WTC11 (cell line): ENCODE data around the gene RFX8. TPM values are rescaled to one million over a fixed set of nuclear protein-coding genes. Genes with fewer than 3 reads are reported as not detected.

ENCODE experiments used
- ATAC-seq: fragments of 200-7000 bp; cut with Tn5 transposase; 2 replicates; pipeline ENCODE4 v1.10.0; 2021; ENCODE audit warnings: mild to moderate bottlenecking, moderate library complexity
- CTCF ChIA-PET: fragments of 300-600 bp; sonication (Branson Sonifier 250); formaldehyde crosslinking; loops from one replicate; lab custom pipeline; 2021; ENCODE audit warnings: antibody characterized with exemption; lab: Charles Lee
- POLR2A ChIA-PET: fragments of 350-600 bp; sonication (Branson Sonifier 250); formaldehyde crosslinking; loops from one replicate; lab custom pipeline; 2021; ENCODE audit warnings: antibody characterized with exemption; lab: Charles Lee
- DNase-seq: peaks from one replicate; pipeline ENCODE4 v3.0.0; 2021; ENCODE audit warnings: low spot score
- H3K27ac Mint-ChIP-seq: 2 replicates; pipeline ENCODE4 v1.8.0; 2021; ENCODE audit warnings: mixed read lengths
- H3K27me3 Mint-ChIP-seq: 2 replicates; pipeline ENCODE4 v1.8.0; 2021; ENCODE audit warnings: low read depth, mild to moderate bottlenecking, moderate library complexity, mixed read lengths
- H3K36me3 Mint-ChIP-seq: 2 replicates; pipeline ENCODE4 v1.8.0; 2021; ENCODE audit warnings: mixed read lengths
- H3K4me1 Mint-ChIP-seq: 2 replicates; pipeline ENCODE4 v1.8.0; 2022; ENCODE audit warnings: mixed read lengths
- H3K4me3 Mint-ChIP-seq: 2 replicates; pipeline ENCODE4 v1.8.0; 2021; ENCODE audit warnings: mild to moderate bottlenecking, moderate library complexity, mixed read lengths
- H3K9me3 Mint-ChIP-seq: 2 replicates; pipeline ENCODE4 v1.8.0; 2021; ENCODE audit warnings: mixed read lengths
- CBFB ChIP-seq: sonication (generic); formaldehyde crosslinking; IDR thresholded peaks from 2 replicates; pipeline ENCODE4 v1.8.1; 2022; ENCODE audit warnings: mild to moderate bottlenecking, low read depth, missing genetic modification reagents
- ESRRA ChIP-seq: sonication (generic); formaldehyde crosslinking; IDR thresholded peaks from 2 replicates; pipeline ENCODE4 v1.8.1; 2022; ENCODE audit warnings: mild to moderate bottlenecking, missing genetic modification reagents, borderline replicate concordance
- FOXJ3 ChIP-seq: sonication (generic); formaldehyde crosslinking; IDR thresholded peaks from 2 replicates; pipeline ENCODE4 v1.9.0; 2021; ENCODE audit warnings: missing genetic modification reagents, mild to moderate bottlenecking, borderline replicate concordance
- FOXK1 ChIP-seq: sonication (generic); formaldehyde crosslinking; IDR thresholded peaks from 2 replicates; pipeline ENCODE4 v1.8.0; 2022; ENCODE audit warnings: mild to moderate bottlenecking, moderate library complexity, missing genetic modification reagents
- FOXP1 ChIP-seq: sonication (generic); formaldehyde crosslinking; IDR thresholded peaks from 2 replicates; pipeline ENCODE4 v1.8.0; 2022; ENCODE audit warnings: missing genetic modification reagents, mild to moderate bottlenecking, moderate library complexity, borderline replicate concordance
- MYBL2 ChIP-seq: sonication (generic); formaldehyde crosslinking; IDR thresholded peaks from 2 replicates; pipeline ENCODE4 v1.8.1; 2023; ENCODE audit warnings: mild to moderate bottlenecking, moderate library complexity, missing genetic modification reagents
- NFE2L1 ChIP-seq: sonication (generic); formaldehyde crosslinking; IDR thresholded peaks from 2 replicates; pipeline ENCODE4 v1.8.1; 2023; ENCODE audit warnings: missing genetic modification reagents
- NR3C1 ChIP-seq: sonication (generic); formaldehyde crosslinking; conservative IDR thresholded peaks from 2 replicates; pipeline ENCODE4 v1.8.1; 2023; ENCODE audit warnings: low read depth, mild to moderate bottlenecking, missing genetic modification reagents
- ZNF121 ChIP-seq: sonication (generic); formaldehyde crosslinking; IDR thresholded peaks from 2 replicates; pipeline ENCODE4 v1.8.0; 2023; ENCODE audit warnings: missing genetic modification reagents
- ZNF263 ChIP-seq: sonication (generic); formaldehyde crosslinking; IDR thresholded peaks from 2 replicates; pipeline ENCODE4 v1.8.1; 2022; ENCODE audit warnings: low read depth, mild to moderate bottlenecking, moderate library complexity, missing genetic modification reagents
- ZNF425 ChIP-seq: fragments of 250-450 bp; sonication (Bioruptor Pico); conservative IDR thresholded peaks from 2 replicates; pipeline ENCODE4 v1.9.0; 2021; ENCODE audit warnings: mild to moderate bottlenecking
- ZNF512 ChIP-seq: sonication (generic); formaldehyde crosslinking; IDR thresholded peaks from 2 replicates; pipeline ENCODE4 v1.8.1; 2022; ENCODE audit warnings: missing genetic modification reagents, borderline replicate concordance
- total RNA-seq: library from RNA; stranded (reverse); gene quantifications from 3 replicates; pipeline ENCODE4 v1.2.3, GENCODE V29; 2021
- TF ChIP-seq, protein P1 (sequence below): sonication (generic); formaldehyde crosslinking; IDR thresholded peaks from 2 replicates; pipeline ENCODE4 v1.8.1; 2023; ENCODE audit warnings: mild to moderate bottlenecking, missing genetic modification reagents, borderline replicate concordance
- TF ChIP-seq, protein P2 (sequence below): sonication (generic); formaldehyde crosslinking; IDR thresholded peaks from 2 replicates; pipeline ENCODE4 v1.8.0; 2022; ENCODE audit warnings: mild to moderate bottlenecking, missing genetic modification reagents
- TF ChIP-seq, protein P3 (sequence below): sonication (generic); formaldehyde crosslinking; IDR thresholded peaks from 2 replicates; pipeline ENCODE4 v1.8.1; 2023; ENCODE audit warnings: mild to moderate bottlenecking, missing genetic modification reagents, moderate library complexity

Gene RFX8
- total RNA-seq, 1 experiment from 2014 or later, result 0.28 TPM

DNA sequence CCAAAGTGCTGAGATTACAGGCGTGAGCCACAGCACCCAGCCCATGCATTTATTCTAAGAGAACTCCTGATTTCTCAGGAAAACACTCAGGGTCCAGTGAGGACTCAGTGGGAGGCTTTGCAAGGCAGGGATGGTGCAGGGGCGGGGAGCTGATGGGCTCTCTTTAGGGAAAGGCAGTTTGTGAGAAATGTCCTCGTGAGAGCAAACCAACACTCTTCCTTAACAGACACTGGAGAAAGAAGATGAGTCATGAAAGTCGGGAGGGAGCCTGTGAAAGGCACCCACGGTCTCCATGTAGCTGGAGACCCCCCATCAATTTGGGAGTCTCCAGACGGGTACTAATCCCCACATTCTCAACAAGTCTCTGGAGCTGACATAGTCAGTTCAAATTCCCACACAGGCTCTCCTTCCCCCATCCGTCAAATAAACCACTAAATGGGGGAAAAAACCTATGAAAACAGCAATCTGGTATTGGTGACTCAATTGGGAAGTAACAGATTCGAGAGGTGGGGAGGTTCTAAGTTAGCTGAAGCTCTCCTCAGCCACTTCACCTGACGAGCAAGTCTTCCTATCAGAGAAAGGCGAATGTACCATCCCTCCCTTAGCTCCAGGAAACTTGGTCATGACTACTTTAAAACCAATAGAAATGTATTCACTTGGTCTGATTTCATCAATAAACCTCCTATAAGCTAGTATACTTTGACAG, 76.6 kb downstream of the RFX8 start (continued):
- TF ChIP-seq, protein P1, sequence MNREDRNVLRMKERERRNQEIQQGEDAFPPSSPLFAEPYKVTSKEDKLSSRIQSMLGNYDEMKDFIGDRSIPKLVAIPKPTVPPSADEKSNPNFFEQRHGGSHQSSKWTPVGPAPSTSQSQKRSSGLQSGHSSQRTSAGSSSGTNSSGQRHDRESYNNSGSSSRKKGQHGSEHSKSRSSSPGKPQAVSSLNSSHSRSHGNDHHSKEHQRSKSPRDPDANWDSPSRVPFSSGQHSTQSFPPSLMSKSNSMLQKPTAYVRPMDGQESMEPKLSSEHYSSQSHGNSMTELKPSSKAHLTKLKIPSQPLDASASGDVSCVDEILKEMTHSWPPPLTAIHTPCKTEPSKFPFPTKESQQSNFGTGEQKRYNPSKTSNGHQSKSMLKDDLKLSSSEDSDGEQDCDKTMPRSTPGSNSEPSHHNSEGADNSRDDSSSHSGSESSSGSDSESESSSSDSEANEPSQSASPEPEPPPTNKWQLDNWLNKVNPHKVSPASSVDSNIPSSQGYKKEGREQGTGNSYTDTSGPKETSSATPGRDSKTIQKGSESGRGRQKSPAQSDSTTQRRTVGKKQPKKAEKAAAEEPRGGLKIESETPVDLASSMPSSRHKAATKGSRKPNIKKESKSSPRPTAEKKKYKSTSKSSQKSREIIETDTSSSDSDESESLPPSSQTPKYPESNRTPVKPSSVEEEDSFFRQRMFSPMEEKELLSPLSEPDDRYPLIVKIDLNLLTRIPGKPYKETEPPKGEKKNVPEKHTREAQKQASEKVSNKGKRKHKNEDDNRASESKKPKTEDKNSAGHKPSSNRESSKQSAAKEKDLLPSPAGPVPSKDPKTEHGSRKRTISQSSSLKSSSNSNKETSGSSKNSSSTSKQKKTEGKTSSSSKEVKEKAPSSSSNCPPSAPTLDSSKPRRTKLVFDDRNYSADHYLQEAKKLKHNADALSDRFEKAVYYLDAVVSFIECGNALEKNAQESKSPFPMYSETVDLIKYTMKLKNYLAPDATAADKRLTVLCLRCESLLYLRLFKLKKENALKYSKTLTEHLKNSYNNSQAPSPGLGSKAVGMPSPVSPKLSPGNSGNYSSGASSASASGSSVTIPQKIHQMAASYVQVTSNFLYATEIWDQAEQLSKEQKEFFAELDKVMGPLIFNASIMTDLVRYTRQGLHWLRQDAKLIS (CRISPR knock-in tag), result no peak
- TF ChIP-seq, protein P2, sequence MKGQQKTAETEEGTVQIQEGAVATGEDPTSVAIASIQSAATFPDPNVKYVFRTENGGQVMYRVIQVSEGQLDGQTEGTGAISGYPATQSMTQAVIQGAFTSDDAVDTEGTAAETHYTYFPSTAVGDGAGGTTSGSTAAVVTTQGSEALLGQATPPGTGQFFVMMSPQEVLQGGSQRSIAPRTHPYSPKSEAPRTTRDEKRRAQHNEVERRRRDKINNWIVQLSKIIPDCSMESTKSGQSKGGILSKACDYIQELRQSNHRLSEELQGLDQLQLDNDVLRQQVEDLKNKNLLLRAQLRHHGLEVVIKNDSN (CRISPR knock-in tag), result no peak
- no peak for TF ChIP-seq CBFB (CRISPR knock-in tag)
- TF ChIP-seq FOXK1, result no peak
- TF ChIP-seq ESRRA (CRISPR knock-in tag), result no peak
- no peak for TF ChIP-seq FOXP1 (CRISPR knock-in tag)
- TF ChIP-seq FOXJ3 (CRISPR knock-in tag), result no peak
- TF ChIP-seq, protein P3, sequence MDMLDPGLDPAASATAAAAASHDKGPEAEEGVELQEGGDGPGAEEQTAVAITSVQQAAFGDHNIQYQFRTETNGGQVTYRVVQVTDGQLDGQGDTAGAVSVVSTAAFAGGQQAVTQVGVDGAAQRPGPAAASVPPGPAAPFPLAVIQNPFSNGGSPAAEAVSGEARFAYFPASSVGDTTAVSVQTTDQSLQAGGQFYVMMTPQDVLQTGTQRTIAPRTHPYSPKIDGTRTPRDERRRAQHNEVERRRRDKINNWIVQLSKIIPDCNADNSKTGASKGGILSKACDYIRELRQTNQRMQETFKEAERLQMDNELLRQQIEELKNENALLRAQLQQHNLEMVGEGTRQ (CRISPR knock-in tag), result no peak
- TF ChIP-seq, all 79 proteins: peak for 0

- peaks cover 23% of the 10 kb centered on the region for H3K4me1 Mint-ChIP-seq
- no peaks in the 10 kb centered on the region for H3K36me3 Mint-ChIP-seq
Observed at GRCh38 chr2:101396316-101396717, 78.6 kb downstream of the RFX8 start.

More at GRCh38 chr2:101396316-101396717, 78.6 kb downstream of the RFX8 start:
- Mint-ChIP-seq H3K27me3 (no peaks in the 10 kb centered on the region), H3K9me3 (no peaks in the 10 kb centered on the region), H3K27ac (no peak overlapping the region), H3K4me3 (no peak overlapping the region)
- ATAC-seq (no peak), DNase-seq (no peak)
- CTCF ChIA-PET, result interaction anchor here (2.5 kb wide), 1 partner anchor 54 kb away, joined by 8 read pairs; no protein-coding TSS in a partner anchor
- no peak for TF ChIP-seq CBFB (CRISPR knock-in tag)
- TF ChIP-seq MYBL2 (CRISPR knock-in tag), result no peak
- no peak for TF ChIP-seq ESRRA (CRISPR knock-in tag)
- TF ChIP-seq ZNF121 (CRISPR knock-in tag), result no peak
- TF ChIP-seq NR3C1 (CRISPR knock-in tag), result no peak
- TF ChIP-seq ZNF263, result no peak
- TF ChIP-seq ZNF425, result no peak
- TF ChIP-seq ZNF512 (CRISPR knock-in tag), result no peak
- no peak for TF ChIP-seq NFE2L1 (CRISPR knock-in tag)
- POLR2A ChIA-PET, result no interaction called here
